ENCODE results near the gene KLHL13.
A peak's percentile ranks its signal among the peaks of the same experiment; 100 is the strongest.

KLHL13 gene

DNA sequence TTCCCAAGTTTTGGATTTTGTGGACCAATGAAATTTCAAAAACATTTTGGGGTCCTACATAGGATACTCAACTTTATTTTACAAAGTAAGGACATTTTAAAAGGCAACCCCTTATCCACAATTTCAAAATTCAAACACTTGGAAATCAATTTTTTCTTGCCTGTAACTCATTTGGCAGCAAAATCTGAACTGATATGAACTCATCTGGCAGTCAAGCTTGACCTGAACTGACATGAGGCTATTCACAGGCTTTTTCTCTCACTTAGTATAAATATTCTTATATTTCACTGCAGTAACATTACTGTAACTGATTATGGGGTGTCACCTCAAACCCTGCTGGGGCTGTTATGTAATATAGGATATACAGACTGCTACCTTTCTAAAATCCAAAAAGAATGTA is 116.1 kb downstream of the KLHL13 start:
- in situ Hi-C loops (cut with HindIII; ENCODE audit: low pct_unique_long_range_greater_than_20kb, low sequenced_read_pairs) = no loop called here
- no peak for DNase-seq (ENCODE audit: low read depth in 1 of 2, low spot score in 1 of 2)
- no peak for TF ChIP-seq JUND (IDR thresholded peaks at IDR 0.05; ENCODE audit: low read depth)

DNA sequence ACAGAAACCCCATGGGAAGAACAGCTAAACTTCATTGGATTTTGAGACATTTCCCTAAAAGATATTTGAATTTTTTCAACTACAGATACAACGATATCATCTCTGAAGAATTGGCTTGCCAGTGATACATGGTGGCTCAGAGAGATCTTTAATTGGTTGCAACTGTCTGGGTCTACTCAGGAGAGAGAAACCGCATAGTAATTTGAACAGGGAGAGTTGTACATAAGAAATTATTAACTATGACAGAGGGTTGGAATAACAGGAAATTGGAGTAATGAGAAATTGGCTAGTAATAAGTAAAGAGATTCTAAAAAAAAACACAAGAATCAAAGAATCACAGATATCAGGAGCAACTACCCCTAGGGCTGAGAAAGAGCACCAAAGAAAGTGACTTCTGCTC is 118.4 kb downstream of the KLHL13 start:
- DNase-seq (ENCODE audit: low read depth in 1 of 2, low spot score in 1 of 2) = no peak
- in situ Hi-C loops (cut with HindIII; ENCODE audit: low pct_unique_long_range_greater_than_20kb, low sequenced_read_pairs) = no loop called here
- no peak for TF ChIP-seq JUND (IDR thresholded peaks at IDR 0.05; ENCODE audit: low read depth)

DNA sequence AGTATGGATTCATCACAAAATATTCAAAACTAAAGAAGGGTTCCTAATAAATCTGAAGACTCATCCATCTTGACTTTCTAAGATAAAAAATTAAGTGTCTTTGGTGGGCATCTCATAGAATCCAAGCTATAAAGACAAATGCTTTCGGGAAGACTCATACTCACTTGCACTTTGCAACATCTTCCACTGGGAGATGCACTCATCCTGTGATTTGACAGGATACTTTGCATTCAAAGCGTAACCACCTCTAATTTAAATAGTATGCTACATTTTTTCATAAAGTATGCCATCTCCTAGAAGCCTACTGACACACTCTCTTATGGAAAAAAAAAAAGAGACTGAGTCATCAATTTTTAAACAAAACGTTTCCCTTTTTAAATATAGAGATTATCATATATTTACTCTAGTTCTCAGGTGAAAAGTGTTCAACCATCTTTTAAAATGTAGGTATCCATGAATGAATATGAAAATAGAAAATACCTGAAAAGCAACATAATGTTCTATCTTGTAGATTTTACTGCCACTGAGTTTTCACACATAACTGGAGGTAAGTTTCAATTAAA is 119.6 kb downstream of the KLHL13 start:
- DNase-seq (ENCODE audit: low read depth in 1 of 2, low spot score in 1 of 2) = peak in 1 of 2 experiments; percentile 60
- no peak for TF ChIP-seq JUND (IDR thresholded peaks at IDR 0.05; ENCODE audit: low read depth)
- in situ Hi-C loops (cut with HindIII; ENCODE audit: low pct_unique_long_range_greater_than_20kb, low sequenced_read_pairs) = no loop called here

DNA sequence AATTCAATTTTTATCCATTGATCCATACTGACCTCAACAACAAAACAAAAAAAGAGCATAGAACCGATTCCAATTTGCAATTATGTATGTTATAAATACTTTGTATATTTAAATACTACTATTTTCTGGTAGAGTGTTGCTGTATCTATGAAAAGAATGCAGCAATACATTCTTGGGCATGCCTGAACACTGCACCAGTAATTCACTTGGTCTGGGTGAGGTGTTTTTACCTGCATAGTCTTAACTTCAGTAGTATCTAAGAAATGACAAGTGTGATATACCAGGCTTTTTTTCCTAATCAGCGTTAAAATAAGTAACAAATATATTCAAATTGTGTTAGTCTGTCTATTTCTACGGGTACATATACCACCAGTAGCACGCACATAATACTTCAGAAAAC is 120.2 kb downstream of the KLHL13 start:
- in situ Hi-C loops (cut with HindIII; ENCODE audit: low pct_unique_long_range_greater_than_20kb, low sequenced_read_pairs) = no loop called here
- TF ChIP-seq JUND (IDR thresholded peaks at IDR 0.05; ENCODE audit: low read depth) = no peak
- no peak for DNase-seq (ENCODE audit: low read depth in 1 of 2, low spot score in 1 of 2)

DNA sequence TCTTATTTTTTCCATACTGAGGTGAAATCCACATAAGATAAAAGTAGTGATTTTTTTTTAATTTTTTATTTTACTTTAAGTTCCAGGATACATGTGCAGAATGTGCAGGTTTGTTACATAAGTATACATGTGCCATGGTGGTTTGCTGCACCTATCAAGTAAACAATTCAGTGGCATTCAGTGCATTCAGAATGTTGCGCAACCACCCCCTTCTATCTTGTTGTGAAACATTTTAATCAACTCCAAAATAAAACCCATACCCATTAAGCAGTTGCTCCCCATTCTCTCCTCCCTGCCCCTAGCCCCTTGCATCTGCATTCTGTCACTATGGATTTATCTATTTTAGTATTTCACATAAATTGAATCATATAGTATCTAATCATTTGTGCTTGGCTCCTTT is 121.2 kb downstream of the KLHL13 start:
- in situ Hi-C loops (cut with HindIII; ENCODE audit: low pct_unique_long_range_greater_than_20kb, low sequenced_read_pairs) = no loop called here
- no peak for DNase-seq (ENCODE audit: low read depth in 1 of 2, low spot score in 1 of 2)
- TF ChIP-seq JUND (IDR thresholded peaks at IDR 0.05; ENCODE audit: low read depth) = no peak

DNA sequence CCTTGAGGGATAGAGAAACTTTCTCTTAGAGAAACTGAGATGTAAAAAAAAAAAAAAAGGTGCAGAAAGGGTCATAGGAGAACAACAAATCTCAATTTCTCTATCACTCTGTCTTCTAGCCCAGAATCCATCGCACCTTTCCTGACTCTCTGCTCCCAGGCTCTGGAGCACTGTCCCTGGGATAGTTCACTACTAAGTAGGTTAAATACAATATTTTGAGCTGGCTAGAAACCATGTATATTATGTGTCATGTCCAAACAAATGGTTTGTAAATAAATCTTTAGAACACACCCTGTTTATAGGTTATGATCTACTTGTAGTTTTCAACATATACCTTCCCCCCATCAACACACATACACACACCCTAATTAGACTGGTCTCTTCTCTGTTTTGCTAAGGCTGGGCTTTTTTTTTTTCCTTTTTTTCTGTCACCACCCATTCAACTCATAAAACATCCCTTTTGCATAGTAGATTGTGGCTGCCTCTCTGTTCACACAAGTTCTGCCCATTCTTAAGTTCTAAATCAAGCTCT is 124.4 kb downstream of the KLHL13 start:
- in situ Hi-C loops (cut with HindIII; ENCODE audit: low pct_unique_long_range_greater_than_20kb, low sequenced_read_pairs) = no loop called here
- TF ChIP-seq JUND (IDR thresholded peaks at IDR 0.05; ENCODE audit: low read depth) = no peak
- no peak for DNase-seq (ENCODE audit: low read depth in 1 of 2, low spot score in 1 of 2)

DNA sequence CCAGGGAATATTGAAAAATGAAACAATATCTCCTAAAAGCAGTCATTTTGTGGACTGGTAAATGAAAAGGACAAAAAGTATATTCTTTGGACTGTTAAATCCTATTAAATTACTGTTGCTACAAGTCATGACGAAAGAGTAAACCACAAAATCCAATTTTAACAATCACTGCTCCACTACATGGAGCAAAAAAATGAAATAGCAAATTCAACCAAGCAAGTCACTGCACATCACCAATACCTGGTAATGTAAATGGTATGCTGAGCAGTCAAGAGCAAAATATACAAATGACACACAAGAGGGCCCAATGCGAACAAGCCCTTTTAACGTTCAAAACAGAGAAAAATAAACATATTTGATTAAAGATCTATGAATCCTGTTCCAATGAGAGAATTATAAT is 126.2 kb downstream of the KLHL13 start:
- in situ Hi-C loops (cut with HindIII; ENCODE audit: low pct_unique_long_range_greater_than_20kb, low sequenced_read_pairs) = no loop called here
- no peak for DNase-seq (ENCODE audit: low read depth in 1 of 2, low spot score in 1 of 2)
- TF ChIP-seq JUND (IDR thresholded peaks at IDR 0.05; ENCODE audit: low read depth) = no peak

DNA sequence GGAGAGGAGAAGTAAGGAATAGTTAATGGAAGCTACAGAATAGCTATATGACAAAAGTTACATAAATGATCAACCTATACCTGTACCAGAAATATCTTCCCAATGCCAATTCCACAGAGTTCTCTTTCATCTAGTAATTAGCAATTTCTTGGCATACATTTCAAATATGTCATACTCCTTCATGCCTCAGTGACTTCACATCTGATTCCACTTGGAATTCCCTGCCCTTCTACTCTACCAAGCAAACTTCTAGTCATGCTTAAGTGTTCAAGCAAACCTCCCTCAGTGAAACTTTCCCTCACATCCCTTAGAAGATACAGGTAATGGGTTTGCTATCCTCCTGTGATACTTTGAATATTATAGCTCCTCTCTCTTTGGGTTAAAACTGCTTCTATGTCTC is 127.1 kb downstream of the KLHL13 start:
- in situ Hi-C loops (cut with HindIII; ENCODE audit: low pct_unique_long_range_greater_than_20kb, low sequenced_read_pairs) = no loop called here
- DNase-seq (ENCODE audit: low read depth in 1 of 2, low spot score in 1 of 2) = no peak
- TF ChIP-seq JUND (IDR thresholded peaks at IDR 0.05; ENCODE audit: low read depth) = no peak

DNA sequence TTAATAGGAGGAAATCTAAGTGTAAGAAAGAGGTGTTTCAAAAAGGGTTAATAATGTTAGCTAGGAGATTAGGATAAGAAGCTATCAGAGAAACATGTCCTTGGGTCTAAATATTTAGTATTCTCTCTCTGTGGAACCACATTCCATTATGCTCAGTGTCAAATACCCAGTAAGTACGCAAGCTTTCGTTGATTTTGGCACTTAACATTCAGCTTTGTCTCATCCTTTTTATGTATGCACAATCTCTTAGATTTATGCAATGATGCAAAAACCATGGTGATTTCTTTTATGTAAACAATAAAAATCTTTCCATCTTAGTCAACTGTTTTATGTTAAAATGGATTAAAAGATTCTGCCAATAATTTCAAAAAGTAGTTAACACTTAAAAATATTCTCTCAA is 129.2 kb downstream of the KLHL13 start:
- no peak for TF ChIP-seq JUND (IDR thresholded peaks at IDR 0.05; ENCODE audit: low read depth)
- in situ Hi-C loops (cut with HindIII; ENCODE audit: low pct_unique_long_range_greater_than_20kb, low sequenced_read_pairs) = no loop called here
- DNase-seq (ENCODE audit: low read depth in 1 of 2, low spot score in 1 of 2) = no peak

DNA sequence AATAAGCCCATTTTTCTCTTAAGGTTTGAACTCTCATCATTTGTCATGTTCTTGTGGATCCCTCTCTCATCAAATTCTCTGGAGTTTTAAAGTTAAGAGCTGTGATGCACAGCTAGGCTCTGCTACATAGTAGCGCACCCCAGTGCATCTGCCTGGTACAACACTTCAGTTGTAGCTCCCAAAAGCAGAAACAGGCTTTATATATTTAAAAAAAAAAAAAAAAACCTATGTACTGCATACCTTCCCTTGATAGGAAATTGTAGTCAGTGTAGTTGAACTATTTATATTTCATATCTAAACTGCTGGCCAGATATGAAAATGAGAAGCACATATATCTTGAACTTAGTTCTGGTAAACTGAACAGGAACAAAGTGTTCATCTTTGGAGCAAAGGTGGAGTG is 131.4 kb downstream of the KLHL13 start:
- in situ Hi-C loops (cut with HindIII; ENCODE audit: low pct_unique_long_range_greater_than_20kb, low sequenced_read_pairs) = no loop called here
- DNase-seq (ENCODE audit: low read depth in 1 of 2, low spot score in 1 of 2) = peak in 1 of 2 experiments; percentile 30

DNA sequence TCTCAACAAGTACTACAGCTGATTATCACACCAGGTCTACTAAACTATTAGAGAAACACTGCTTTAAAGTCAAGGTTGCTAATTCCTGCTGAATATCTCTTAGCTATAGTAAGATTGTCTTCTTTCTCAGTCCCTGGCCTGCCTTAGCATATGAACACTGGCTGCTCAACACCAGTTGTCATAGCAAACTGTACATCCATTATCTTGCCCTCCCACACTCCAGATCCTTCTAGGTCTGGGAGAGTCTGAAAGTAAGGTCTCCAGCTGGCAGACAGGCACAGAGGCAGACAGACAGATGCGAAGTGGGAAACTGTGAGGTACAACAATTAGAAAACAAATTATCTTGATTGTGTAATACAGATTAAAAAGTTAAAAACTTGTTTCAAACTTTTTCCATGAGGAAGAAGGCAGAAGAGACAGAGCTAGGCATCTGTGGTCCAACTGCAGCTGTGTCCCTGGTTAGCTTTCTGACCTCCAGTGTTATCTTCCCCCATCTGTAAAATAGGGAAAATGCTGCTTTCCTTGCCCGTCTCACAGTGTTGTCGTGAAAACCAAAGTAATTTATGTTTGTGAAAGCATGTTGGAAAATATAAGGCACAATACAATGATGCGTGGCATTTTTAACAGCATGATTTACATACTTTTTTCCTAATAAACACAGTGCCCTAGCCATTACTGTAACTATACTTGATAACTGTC is 133.8 kb downstream of the KLHL13 start:
- no peak for TF ChIP-seq JUND (IDR thresholded peaks at IDR 0.05; ENCODE audit: low read depth)
- no peak for DNase-seq (ENCODE audit: low read depth in 1 of 2, low spot score in 1 of 2)
- in situ Hi-C loops (cut with HindIII; ENCODE audit: low pct_unique_long_range_greater_than_20kb, low sequenced_read_pairs) = no loop called here

More for the DNA sequence above, 131.4 kb downstream of the KLHL13 start:
- TF ChIP-seq JUND (IDR thresholded peaks at IDR 0.05; ENCODE audit: low read depth) = no peak

DNA sequence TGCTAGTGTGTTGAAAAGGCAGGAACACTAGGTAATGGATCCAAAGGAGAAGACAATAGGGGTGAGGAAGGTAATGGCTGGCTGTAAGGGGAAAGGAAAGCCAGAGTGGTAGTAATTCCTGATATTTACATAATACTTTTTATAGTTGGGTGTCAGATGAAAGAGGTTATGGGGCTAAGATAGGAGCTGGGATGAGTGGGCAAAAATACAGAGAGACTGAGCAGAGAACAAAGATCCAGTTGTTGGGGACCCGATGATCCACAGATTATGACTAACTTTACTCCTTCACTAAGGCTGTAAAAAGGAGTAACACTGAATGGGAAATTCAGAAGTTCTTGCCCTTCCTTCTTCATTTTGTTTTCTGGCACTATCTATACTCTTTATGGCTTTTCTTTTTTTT is 138.2 kb downstream of the KLHL13 start:
- TF ChIP-seq JUND (IDR thresholded peaks at IDR 0.05; ENCODE audit: low read depth) = no peak
- in situ Hi-C loops (cut with HindIII; ENCODE audit: low pct_unique_long_range_greater_than_20kb, low sequenced_read_pairs) = no loop called here
- DNase-seq (ENCODE audit: low read depth in 1 of 2, low spot score in 1 of 2) = no peak

DNA sequence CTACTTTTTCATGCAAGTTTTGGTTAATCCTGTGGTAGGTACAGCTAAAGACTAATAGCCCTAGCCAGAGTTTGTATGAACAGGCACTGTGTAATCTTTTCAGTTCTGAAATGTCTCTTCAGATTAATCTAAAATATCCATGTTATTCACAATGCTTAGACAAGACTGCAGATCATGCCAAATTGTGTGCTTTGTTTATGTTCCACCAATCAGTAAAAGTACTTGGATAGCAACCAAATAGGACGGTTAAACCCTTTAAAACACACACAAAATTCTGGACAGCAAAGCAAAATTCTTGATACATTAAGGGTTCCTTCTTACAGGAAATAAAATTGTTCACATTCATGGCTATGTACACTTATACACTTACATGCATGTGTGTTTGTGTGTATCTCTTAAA is 139.1 kb downstream of the KLHL13 start:
- in situ Hi-C loops (cut with HindIII; ENCODE audit: low pct_unique_long_range_greater_than_20kb, low sequenced_read_pairs) = no loop called here
- no peak for TF ChIP-seq JUND (IDR thresholded peaks at IDR 0.05; ENCODE audit: low read depth)
- DNase-seq (ENCODE audit: low read depth in 1 of 2, low spot score in 1 of 2) = no peak
